HG02970 (cell line): ENCODE measurements around the gene CDH13.

Experiments
- ATAC-seq: cut with Tn5 transposase; IDR thresholded peaks from one replicate; pipeline ENCODE4 v1.9.1; 2021; ENCODE audit warnings: mild to moderate bottlenecking, moderate library complexity, moderate number of reproducible peaks; ENCODE audit not compliant: unreplicated experiment, low FRiP score

CDH13 gene

GRCh38 chr16:83136419-83136818 lies 509.6 kb downstream of the CDH13 start:
- ATAC-seq, result no peak

- no peak for ATAC-seq
Measured at GRCh38 chr16:83136924-83137323, 510.2 kb downstream of the CDH13 start.

- no peak for ATAC-seq
Measured at GRCh38 chr16:83137326-83137781, 510.6 kb downstream of the CDH13 start.

GRCh38 chr16:83137894-83138293 lies 511.1 kb downstream of the CDH13 start:
- no peak for ATAC-seq

GRCh38 chr16:83138512-83138911 lies 511.7 kb downstream of the CDH13 start:
- ATAC-seq, result no peak

- no peak for ATAC-seq
Measured at GRCh38 chr16:83138976-83139690, 512.4 kb downstream of the CDH13 start.

- ATAC-seq, result no peak
Measured at GRCh38 chr16:83143788-83144187, 517.0 kb downstream of the CDH13 start.

GRCh38 chr16:83145297-83145696 lies 518.5 kb downstream of the CDH13 start:
- no peak for ATAC-seq

- ATAC-seq, result no peak
Measured at GRCh38 chr16:83147244-83147643, 520.5 kb downstream of the CDH13 start.

- ATAC-seq, result no peak
Measured at GRCh38 chr16:83158320-83158957, 531.7 kb downstream of the CDH13 start.

- no peak for ATAC-seq
Measured at GRCh38 chr16:83159049-83159448, 532.3 kb downstream of the CDH13 start.

- ATAC-seq, result no peak
Measured at GRCh38 chr16:83160287-83161020, 533.7 kb downstream of the CDH13 start.

- no peak for ATAC-seq
Measured at GRCh38 chr16:83162791-83163190, 536.0 kb downstream of the CDH13 start.

- no peak for ATAC-seq
Measured at GRCh38 chr16:83164816-83165215, 538.0 kb downstream of the CDH13 start.

GRCh38 chr16:83171396-83171795 lies 544.6 kb downstream of the CDH13 start:
- ATAC-seq, result no peak

- no peak for ATAC-seq
Measured at GRCh38 chr16:83174671-83175070, 547.9 kb downstream of the CDH13 start.

GRCh38 chr16:83176802-83177201 lies 550.0 kb downstream of the CDH13 start:
- ATAC-seq, result no peak

- no peak for ATAC-seq
Measured at GRCh38 chr16:83185902-83186301, 559.1 kb downstream of the CDH13 start.

- no peak for ATAC-seq
Measured at GRCh38 chr16:83187405-83187804, 560.6 kb downstream of the CDH13 start.

- ATAC-seq, result no peak
Measured at GRCh38 chr16:83196796-83197195, 570.0 kb downstream of the CDH13 start.

GRCh38 chr16:83197450-83197849 lies 570.7 kb downstream of the CDH13 start:
- no peak for ATAC-seq
